ENCODE results near the gene HS3ST5.

Gene HS3ST5

DNA sequence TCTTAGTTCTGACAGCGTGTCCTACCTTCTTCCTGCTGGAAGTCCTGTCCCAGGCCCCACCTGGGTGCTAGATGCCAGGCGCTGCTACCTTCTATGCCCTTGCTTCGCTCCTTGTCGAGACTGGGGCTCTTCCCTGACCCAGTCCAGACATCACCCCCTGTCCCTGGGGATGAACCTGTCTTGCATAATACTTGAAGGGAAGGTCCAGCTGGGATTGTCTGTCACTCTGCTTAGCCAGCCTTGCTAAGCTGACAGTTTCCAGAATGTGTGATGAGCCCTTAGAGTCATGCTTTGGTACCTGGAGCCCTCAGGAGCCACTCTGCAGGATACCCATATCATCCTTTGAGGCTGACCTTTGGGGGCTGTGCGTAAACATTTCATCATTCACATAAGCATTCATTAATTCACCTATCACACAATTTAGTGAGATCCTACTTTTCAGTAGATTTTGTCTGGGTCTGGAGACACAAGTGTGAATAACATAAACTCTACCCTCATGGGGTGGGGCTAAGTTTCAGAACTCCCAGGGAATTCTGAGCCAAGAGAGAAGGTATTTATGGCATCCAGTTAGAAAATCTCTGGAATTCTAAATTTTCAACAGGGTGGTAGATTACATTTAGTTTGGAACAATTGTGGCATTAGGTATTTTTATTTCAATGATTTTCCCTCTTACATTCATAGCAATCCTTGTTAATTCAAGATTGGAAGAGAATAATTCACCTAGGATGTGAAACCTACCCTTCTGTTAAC is 220.7 kb downstream of the HS3ST5 start:
- no peak overlapping the region for H3K4me3 ChIP-seq (ENCODE audit: low read length)
- DNase-seq (ENCODE audit: low read depth): no peak
- TF ChIP-seq, protein P1, sequence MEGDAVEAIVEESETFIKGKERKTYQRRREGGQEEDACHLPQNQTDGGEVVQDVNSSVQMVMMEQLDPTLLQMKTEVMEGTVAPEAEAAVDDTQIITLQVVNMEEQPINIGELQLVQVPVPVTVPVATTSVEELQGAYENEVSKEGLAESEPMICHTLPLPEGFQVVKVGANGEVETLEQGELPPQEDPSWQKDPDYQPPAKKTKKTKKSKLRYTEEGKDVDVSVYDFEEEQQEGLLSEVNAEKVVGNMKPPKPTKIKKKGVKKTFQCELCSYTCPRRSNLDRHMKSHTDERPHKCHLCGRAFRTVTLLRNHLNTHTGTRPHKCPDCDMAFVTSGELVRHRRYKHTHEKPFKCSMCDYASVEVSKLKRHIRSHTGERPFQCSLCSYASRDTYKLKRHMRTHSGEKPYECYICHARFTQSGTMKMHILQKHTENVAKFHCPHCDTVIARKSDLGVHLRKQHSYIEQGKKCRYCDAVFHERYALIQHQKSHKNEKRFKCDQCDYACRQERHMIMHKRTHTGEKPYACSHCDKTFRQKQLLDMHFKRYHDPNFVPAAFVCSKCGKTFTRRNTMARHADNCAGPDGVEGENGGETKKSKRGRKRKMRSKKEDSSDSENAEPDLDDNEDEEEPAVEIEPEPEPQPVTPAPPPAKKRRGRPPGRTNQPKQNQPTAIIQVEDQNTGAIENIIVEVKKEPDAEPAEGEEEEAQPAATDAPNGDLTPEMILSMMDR (IDR thresholded peaks at IDR 0.05; ENCODE audit: insufficient read depth, low read depth, low read length, missing control alignments): no peak

DNA sequence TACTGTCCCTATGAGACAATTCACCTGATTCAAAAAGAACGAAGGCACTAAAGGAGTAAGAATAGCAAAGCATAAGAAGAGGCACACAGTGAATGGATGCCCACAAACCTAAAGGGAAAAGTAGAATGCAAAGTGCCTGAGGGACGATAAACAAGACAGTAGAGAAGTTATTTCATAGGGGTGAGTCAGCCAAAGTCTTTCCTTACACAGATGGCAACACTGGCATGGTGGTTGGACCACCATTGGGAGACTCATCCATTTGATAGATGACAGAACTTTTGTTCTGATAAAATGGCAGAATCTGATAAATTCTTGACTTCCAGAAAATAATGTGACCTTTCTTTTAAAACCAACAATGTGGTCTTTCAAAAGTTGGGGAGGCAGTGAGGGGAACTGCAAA is 223.8 kb downstream of the HS3ST5 start:
- TF ChIP-seq, protein P1 (IDR thresholded peaks at IDR 0.05; ENCODE audit: insufficient read depth, low read depth, low read length, missing control alignments): no peak
- no peak for DNase-seq (ENCODE audit: low read depth)
- no peak overlapping the region for H3K4me3 ChIP-seq (ENCODE audit: low read length)

DNA sequence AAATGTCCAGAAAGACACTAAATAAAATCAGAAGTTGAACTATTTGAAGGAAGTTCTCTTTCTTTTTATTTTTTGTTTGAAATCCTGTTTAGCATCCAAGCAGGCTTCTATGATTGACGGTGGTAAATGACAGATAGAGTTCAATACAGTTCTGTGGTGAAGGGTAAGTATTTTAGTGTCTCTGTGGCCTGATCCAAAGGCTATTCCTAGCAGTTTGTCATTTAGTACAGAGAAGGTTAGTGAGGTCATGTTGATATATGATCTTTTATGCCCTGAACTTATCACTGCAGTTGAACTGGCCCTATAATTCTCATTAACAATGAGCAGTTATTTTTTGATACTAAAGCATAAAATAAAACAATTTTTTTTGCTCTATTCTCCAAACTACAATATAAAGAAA is 227.2 kb downstream of the HS3ST5 start:
- TF ChIP-seq, protein P1 (IDR thresholded peaks at IDR 0.05; ENCODE audit: insufficient read depth, low read depth, low read length, missing control alignments): no peak
- DNase-seq (ENCODE audit: low read depth): no peak
- no peak overlapping the region for H3K4me3 ChIP-seq (ENCODE audit: low read length)

DNA sequence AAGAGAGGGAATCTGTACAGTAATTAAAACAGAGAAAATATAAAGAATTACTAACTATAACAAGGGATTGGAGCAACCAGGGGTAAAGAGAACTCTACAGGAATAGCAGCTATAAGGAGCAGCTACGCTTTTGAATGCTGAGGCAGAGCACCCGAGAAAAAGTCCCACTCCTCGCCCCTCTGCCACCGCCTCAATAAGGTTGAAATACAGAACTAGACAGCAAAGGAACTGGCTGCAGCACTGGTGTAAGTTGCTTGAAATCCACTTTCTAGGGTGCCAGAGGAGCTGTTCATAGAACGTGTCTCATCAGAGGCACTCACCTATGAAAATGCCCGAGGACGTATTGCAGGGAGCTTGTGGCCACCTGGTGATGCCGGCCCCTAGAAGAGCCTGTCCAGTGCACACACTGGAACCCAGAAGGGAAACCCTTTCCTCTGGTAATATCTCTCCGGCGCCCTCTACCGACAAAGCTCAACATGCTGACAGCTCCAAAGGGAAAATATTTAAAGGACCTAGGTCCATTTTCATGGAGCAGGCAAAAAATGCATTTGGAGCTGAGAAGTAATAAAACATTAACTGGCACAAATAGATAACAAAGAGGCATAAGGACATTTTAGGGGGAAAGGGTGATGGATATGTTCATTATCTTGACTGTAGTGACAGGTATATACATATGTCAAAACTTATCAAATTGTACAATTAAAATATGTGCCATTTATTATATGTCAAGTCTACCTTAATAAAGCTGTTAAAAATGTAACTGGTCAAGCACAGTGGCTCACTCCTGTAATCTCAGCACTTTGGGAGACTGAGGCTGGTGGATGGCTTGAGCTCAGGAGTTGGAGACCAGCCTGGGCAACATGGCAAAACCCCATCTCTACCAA is 234.5 kb downstream of the HS3ST5 start:
- H3K4me3 ChIP-seq (ENCODE audit: low read length): no peak overlapping the region
- peak; percentile 75 for DNase-seq (ENCODE audit: low read depth)
- TF ChIP-seq, protein P1 (IDR thresholded peaks at IDR 0.05; ENCODE audit: insufficient read depth, low read depth, low read length, missing control alignments): peak; percentile 80

DNA sequence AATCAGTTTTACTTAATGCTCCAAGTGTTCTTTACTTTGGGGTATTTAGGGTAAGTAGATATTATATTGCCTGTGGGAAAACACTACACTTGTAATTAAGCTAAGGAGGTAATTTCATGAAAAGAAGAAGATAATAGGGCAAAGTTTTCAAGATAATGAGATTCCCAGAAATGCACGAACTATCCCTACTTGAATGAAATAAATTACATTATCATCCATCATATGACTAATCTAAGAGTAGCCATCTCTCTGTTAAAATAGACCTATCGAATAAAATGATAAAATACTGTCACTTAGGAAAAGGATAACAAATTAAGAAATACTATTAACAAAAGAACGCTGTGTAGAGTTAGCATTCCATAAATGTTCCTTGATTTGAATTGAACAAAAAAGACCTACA is 236.8 kb downstream of the HS3ST5 start:
- TF ChIP-seq, protein P1 (IDR thresholded peaks at IDR 0.05; ENCODE audit: insufficient read depth, low read depth, low read length, missing control alignments): no peak
- DNase-seq (ENCODE audit: low read depth): no peak
- H3K4me3 ChIP-seq (ENCODE audit: low read length): no peak overlapping the region

DNA sequence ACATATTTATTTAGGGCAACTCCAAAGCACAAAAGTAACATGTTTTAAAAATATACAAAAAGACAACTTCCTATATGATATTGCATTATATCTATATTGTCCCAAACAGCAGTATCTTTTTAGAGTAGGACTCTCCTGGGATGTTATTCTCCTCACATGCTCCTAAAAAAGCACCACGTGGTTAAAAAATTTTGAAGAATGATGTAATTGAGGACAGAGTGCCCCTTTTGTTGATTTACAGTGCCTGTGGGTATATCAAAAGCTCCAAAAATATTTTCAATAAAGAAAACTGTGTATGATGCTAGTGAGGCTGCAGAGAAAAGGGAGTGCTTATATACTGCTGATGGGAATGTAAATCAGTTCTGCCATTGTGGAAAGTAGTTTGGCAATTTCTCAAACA is 241.6 kb downstream of the HS3ST5 start:
- no peak for DNase-seq (ENCODE audit: low read depth)
- H3K4me3 ChIP-seq (ENCODE audit: low read length): no peak overlapping the region
- TF ChIP-seq, protein P1 (IDR thresholded peaks at IDR 0.05; ENCODE audit: insufficient read depth, low read depth, low read length, missing control alignments): no peak

All from epithelial cell of esophagus (primary cell).